Daoy (cell line): ENCODE data around the gene TAS1R1. TPM values are rescaled to one million over a fixed set of nuclear protein-coding genes. Genes with fewer than 3 reads are reported as not detected.

Experiments
- DNase-seq: peaks from one replicate; pipeline ENCODE4 v3.0.0-alpha.2; 2015; ENCODE audit warnings: low read depth
- total RNA-seq: library from RNA; depleted of rRNA; stranded (reverse); fragments of >200 nt; shearing (Covaris generic); gene quantifications from 2 replicates; pipeline ENCODE4 v1.2.3, GENCODE V29; 2014; rRNA removed

TAS1R1 gene
- not detected in 2 replicates for total RNA-seq

DNA sequence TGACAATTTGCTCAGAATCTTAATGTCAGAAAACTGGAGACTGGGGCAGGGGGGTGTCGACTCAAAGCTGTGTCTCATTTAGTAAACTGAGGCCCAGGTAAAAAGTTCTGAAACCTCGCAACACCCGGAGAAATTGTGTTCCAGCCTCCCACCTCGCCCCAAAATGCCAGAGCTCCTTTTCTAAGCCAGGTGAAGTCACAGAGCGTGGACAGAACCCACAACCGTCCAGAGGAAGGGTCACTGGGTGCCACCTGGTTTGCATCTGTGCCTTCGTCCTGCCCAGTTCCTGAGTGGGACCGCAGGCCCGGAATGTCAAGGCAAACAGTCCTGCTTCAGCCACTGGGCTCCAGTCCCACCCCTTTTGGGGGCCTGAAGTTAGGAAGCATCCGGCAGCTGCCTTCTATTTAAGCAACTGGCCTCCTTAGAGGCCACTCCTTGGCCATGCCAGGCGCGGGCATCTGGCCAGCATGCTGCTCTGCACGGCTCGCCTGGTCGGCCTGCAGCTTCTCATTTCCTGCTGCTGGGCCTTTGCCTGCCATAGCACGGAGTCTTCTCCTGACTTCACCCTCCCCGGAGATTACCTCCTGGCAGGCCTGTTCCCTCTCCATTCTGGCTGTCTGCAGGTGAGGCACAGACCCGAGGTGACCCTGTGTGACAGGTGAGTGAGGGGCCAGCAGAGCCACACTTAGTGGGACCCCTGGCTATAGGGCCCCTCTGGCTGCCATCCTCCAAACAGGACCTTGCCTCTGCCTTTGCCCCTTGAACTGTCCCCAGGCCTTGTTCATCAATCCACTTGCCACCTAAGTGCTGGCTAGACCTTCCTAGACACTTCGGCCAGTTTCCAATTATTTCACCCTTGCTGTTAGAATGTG lies at the start of gene TAS1R1:
Gene TAS1R1 (plus strand): TSS at position 401 of the 872 bp plus-strand sequence. CDS start 67 bp downstream, at position 468.
- DNase-seq: no peak

DNA sequence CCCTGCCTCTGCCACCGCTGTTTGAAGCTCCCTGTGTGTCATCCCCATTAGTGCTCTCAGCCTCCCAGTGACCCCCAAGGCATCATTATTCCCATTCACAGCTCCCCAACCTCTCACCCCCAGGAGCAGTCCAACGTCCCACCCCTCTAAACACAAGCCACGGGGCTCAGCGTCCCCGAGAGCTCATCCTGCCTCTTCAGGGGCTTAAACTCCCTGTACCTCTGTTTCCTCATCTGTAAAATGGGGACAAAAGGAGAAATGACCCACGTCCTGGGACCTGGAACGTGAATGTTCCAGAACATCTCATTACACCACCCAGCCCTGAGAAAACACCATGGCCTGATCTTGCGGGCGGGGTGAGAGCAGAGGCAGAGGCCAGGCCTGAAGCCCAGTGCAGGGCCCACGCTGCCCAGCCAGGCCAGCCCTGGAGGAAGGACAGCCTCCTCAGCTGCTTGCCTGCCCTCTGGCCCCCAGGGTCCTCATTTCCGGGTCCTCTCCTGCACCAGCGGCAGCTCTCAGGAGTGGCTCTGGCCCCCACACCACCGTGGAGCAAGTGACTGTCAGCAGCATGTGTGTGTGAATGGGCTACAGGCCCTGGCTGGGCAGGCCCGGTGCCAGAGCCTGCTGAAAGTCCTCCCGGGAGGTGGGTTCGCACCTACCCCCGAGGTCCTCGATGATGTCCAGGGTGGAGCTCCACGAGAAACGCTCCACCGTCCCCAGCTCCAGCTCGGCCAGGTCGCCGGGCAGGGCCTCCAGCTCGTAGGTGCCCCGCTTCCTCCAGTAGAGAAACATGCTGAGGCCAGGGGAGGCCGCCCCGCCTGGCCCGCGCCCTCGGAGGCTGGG lies 49.5 kb upstream of the TAS1R1 start:
- no peak for DNase-seq

DNA sequence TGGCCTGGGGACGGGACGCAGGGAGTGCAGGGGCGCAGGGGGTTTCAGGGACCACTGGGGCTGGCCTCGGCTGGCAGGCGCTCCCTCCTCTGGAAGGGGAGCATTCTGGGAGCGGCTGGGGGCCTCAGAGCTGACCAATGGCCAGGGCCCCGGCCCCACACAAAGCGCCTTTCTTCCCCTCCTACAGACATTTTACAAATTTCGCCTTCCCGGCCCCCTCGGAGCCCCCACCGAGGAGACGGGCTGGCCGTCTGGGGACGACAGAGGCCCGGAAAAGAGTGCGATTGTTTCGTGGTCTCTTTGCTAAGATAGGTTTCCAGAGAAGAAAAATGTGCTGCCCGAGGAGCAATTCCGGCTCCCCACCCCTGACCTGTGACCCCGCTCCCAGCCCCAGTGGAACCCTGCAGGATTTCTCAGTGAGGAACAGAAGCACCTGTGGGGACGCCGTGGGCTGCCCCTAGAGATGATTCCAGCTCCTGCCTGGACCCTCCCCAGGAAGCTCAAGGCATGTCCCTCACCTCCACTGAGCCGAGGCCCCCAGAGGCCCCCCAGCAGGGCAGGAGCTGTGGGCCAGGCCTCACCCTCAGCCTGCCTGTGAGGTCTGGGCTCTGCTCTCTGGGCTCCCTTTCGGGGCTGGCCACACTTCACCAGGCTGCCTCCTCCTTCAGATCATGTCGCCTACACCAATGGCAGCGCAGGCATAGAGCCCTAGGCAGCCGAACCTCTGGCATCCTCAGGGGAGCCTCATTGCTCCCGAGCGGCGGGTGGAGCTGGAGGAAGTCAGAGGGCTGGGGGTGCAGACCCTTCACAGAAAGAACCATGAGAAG lies 48.7 kb upstream of the TAS1R1 start:
- no peak for DNase-seq

DNA sequence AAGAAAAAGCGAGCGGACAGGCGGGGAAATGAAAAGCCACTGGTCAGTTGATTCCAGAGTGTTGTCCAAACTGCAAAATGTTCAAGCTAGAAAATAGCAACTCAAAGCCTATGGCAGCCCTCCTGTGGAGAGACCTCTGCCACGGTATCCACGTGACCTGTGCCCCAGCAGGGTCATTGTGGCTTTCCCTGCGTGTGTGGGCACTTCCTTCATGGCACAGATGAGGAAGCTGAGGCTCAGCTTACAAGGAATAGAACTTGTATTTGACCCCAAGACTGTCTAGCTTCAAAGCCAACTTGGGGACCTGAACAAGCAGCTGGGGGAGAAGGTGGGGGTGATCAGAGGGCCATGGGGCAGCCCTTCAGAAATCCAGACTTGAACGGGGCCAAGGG lies 48.1 kb upstream of the TAS1R1 start:
- no peak for DNase-seq

DNA sequence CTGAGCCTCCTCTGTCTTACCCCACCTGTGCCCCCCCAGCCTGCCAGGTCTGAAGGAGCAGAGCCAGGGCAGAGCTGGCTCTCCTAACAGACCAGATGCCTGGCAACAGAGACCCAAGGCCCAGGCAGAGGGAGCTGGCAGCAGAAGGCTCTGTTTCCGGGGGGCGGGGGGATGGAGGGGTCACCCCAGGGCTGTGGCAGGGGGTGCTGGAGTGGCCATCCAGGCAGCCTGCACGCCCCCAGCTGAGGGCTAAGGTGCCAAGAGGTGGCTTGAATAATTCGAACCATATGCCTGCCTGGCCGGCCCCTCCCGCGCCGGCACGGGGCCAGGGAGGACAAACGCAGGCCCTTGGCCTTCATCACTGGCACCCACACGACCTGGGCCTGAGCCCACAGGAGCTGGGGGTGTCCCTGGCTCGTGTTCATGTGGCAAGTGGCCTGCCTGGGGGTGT lies 47.6 kb upstream of the TAS1R1 start:
- no peak for DNase-seq

DNA sequence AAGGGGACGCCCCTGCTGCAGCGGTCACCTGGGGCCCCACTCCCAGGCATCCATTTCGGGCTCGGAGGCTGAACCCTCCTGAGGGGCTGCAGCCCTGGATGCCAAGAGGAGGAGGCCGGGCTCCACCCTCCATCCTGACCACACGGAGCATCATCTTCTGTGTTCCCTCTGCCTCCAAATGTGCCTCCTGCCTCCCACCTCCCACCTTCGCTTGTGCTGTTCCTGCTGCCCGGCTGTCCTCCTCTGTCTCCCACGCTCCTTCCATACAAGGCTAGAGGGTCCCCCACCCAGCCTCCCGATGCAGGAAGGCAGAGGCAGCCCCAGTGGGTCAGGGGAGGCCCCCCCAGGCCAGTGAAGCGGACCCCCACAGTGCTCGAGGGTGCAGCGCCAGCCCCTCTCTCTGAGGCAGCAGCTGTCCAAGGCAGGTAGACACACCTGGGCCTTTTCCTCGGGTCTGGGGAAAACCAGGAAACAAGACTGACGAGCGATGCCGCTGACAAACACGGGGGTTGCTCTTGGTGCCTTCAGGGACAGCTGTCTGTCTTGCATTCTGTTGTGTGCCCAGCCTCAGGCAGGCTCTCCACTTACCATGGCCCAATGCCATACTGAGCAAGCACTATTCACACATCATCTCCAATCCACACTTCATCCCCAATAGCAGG lies 46.8 kb upstream of the TAS1R1 start:
- no peak for DNase-seq

DNA sequence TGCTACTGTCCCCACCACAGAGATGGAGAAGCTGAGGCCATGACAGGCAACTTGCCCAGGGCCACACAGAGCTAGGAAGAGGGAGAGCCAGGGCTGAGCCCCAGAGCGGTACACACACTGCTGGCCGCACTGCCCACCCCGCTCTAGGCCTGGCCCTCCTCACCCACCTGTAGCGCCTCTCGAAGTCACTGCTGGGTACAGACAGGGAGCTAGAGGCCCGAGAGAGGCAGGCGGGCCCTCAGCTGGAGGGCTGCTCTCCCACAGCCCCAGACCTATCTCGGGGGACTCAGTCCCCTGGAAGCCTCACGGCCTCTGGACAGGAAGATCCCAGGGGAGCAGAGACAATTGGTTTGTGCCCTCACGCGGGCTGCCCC lies 46.3 kb upstream of the TAS1R1 start:
- DNase-seq: no peak

DNA sequence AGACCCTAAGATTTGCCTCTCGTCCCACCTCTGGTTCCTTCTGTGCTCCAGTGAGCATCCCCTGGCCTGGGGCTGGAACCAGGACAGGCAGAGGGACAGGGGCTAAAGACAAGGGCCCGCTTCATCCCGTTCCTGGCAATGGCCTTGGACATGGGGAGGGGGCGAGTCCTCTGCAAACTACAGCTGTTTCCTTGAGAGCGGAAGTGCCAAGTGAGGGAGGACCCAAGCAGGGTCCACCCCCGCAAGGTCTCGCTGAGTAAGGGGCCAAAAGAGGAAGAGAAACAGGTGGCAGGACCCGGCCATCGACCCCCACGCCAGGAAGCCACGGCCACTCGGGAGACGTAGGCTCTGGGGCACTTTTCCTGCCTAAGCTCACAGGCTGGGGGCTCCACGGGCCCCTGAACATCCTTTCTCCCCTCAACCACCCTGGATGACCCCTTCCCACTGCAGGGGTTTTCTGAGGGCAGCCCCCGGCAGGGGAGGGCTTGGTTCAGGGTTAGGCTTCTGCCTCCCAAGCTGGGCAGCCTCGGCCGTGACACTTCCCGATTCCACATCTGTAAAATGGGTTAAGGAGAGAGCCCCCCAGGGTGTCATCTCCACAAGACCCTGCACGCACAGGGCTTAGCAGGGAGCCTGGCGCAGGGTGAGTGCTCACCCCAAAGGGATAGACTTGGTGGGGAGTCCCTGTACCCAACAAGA lies 45.7 kb upstream of the TAS1R1 start:
- no peak for DNase-seq

DNA sequence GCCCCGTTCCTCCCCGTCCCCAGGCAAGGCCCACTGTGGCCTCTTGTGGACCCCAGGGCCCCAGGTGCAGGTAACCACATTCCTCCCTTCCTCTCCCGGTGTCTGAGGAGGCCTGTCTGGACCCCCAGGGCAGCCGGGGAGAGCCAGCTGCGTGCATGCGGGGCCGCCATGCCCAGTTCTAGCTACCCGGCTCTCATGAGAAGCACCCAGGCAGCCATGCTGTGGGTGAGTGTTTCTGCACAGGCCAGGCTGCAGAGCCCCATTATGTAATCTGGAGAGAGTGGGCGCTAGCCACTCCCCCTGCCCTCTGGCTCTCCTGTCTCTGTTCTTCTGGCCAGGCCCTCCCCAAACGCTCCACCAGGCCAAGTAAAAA lies 45.2 kb upstream of the TAS1R1 start:
- DNase-seq: no peak

DNA sequence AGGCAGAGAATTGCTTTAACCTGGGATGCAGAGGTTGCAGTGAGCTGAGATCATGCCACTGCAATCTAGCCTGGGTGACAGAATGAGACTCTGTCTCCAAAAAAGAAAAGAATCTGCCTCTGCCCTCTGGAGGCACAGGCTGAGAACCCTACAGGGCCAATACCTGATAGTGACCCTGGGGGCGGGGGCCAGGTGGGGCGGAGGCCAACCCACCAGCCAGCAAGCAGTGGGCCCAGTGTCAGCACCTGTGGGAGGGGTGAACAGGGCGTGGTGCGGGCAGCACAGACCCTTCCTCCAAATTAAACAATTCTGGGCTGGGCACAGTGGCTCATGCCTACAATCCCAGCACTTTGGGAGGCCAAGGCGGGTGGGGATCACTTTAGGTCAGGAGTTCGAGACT lies 44.6 kb upstream of the TAS1R1 start:
- DNase-seq: no peak

DNA sequence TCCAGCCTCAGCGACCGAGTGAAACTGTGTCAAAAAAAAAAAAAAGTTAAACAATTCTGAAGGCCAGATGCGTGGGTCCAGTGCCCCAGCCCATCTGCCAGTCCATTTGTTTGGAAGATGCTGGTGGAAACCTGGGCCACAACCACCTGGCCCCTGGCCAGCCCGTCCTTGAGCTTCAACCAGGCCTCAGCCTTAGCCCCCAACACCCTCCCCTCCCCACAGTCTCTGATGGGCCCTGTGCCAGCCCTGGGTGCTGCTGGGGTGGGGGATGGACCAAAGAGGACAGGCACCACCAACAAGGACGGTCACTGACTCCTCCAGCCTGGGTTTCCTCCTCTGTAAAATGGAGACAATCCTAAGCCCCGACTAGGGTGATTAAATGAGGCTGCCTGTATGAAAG lies 44.1 kb upstream of the TAS1R1 start:
- DNase-seq: no peak

DNA sequence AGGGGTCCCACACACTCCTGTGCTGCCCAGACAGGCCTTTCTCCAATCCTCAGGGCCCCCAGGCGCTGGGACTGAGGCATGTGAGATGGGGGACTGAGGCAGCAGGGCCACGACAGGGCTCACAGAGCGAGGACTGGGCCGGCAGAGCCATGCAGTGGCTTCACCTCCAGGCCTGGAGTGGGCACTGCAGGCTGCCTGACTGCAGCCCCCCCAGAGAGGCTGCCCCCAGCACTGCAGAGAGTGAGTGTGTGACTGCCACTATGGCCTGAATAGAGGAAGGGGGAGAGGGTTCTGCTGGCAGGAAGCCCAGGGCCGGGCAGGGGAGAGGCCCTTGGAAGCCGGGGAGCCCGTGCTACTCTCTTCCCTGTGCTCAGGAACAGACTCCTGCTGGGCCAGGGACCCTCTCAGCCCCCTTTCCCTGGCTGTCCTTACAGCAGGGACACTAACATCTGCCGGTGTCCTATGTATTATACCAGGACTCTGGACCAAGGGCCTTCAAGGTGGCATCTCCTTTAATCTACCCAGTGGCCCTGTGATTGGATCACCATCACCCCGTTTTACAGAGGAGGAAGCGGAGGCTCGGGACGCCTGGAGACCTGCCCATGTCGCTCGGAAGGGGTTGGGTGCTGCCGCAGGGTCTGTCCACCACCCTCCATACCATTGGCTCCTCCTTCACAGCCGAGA lies 43.4 kb upstream of the TAS1R1 start:
- no peak for DNase-seq

DNA sequence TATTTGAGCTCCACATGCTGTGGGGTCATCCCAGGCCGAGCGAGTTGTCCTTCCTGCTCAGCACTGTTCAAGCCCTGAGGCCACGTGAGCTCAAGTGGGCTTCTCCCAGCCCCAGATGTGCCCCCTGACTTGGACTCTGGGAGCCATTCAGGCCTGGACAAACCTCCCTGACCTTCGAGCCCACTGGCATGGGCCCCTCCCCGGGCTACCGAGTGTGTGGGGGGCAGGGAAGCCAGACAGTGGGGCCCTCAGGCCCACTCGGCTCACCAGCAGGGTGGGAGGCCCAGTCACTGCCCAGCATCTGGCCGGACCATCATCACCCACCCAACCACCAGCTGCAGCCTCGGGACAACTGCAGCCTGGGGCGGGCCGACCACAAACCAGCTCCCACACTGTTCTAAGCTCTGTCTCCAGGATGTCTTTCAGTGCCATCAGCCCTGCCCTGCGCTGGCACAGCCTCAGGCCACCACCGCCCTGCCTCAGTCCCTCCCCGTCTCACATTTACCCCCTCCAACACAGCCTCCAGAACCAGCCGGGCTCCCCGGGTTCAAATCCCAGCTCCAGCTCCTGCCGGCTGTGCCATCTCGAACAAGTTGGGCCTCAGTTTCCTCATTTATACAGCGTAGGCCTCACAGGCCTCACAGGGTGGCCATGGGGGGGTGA lies 42.7 kb upstream of the TAS1R1 start:
- DNase-seq: no peak

DNA sequence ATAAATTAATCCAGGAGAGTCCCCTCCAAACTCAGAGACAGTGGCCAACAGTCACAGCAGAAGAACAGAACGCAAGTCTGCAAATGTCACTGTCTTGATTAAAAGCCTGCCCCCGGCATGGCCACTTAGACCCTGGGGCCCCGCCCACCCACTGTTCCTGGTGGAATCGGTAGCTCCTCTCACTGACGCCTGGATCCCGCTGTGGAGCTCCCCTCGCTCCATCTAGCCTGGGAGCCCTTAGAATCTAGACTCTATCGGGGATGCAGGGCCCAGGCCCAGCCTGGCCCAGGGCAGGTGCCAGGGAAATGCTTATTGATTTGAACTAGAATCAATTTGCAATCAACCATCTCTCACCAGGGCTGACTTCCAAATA lies 42.2 kb upstream of the TAS1R1 start:
- no peak for DNase-seq

DNA sequence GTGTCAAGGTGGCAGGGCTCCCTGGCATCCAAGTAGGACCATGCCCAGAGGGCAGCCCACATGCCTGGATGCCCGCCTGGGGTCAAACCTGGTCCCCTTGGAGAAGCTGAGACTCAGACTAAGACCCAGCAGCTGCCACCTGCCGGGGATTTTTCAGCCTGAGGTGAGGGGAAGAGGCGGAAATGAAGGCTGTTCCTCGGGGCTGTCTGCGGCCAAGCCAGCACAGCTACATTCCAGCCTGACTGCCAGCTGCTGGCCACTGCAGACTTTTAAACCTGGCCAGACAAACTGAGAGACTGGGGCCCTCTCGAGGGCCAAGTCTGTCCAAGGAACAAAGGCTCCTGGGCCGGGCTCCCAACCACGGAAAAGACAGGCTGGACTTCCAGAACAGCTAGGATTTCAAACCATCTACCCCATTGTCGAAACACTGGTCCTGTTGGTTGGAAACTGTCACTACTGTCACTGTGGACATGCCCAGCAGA lies 41.7 kb upstream of the TAS1R1 start:
- DNase-seq: no peak

DNA sequence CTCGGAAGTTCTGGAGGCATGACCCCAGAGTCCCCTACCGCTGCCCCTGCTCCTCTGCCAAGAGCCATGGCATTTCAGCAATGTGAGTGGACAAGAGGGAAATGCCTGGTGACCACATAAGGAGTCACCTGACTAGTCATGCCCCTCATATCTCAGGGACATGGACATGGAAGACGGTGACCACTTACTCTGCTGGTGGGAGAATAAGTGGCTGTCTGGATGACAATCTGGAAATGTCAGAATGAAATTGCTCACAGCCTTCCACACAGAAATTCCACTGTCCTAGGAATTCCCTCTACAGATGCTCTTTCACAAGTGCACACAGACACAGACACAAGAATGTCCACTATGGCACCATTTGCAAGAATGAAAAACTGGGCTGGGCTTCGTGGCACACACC lies 39.3 kb upstream of the TAS1R1 start:
- no peak for DNase-seq

DNA sequence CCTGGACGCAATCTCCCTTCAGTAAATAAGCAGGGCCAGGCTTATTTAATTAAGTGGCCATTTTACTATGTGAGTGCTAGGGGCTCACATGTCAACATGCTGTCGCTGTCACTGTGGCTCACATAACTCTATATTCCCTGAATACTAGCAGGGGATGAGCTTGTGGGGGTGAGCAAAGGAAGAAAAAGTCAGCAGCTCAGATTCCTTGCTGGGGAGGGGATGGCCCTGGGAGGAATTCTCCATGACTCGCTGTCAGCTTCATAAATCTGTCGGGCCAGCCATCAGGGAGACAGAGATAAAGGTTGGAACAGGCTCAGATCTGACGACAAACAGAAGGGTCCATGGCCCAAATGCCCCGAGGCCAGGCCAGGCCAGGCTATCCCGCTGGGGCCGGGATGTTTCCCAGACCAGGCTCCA lies 37.7 kb upstream of the TAS1R1 start:
- no peak for DNase-seq

DNA sequence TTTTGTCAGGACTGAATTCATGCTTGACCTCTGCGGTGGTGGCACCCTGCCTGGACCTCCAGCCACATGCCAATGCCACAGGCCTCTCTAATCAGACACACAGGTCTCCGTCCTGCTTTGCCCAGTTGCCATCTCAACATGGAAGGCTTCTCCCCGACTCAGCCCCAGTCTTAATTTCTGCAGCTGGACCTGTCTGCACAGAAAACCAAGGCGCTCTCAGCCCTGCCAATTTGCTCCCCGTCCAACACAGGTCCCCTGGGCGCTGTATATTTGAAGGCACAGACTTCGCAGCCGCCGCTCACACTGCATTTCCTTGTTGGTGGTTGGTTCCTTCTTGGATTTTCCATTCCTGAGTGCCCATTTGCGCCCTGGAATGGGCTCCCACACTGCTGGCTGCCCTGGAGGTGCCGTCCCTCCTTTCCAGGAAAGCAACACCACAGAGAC lies 35.6 kb upstream of the TAS1R1 start:
- DNase-seq: no peak

DNA sequence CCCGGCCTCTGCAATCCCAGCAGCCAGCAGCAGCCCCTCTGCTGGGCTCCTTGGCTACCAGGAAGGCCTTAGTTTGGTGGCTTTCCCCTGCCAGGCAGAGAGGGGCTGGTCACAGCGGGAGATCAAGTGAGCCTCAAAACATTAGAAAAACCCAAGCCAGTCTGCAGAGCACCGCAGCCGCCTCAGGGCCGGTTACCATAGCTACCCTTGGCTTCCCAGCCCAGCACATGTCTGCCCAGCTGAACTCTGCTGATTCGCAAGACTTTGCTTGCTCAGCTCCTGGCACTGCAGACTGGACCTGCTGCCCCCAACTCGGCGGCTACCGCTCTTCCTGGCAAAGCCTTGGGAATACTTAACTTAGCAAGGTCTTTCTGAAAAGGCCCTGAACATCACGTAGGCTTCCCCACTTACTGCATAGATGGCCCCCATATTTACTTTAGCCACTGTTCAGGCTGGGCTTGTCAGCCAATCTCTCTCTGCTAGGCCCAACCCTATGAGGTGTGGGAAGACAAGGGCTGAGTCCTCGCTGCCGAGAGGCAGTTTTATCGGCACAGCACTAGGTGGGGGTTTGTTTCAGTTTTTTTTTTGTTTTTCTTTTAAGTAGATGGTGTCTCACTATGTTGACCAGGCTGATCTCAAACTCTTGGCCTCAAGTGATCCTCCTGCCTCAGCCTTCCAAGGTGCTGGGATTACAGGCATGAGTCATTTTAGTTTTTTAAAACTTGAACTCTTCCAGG lies 35.0 kb upstream of the TAS1R1 start:
- peak; percentile 93 for DNase-seq
